Esophagus mucosa (tissue), 1 donor: ENCODE data around the gene RNF5. TPM values are rescaled to one million over a fixed set of nuclear protein-coding genes. Genes with fewer than 3 reads are reported as not detected.

Source experiments
- ATAC-seq: fragments of 200-7000 bp; cut with Tn5 transposase; one replicate; pipeline ENCODE4 v1.9.1; 2020
- total RNA-seq: library from RNA; stranded (reverse); gene quantifications from one replicate; pipeline ENCODE4 v1.2.4, GENCODE V29; 2023
- donor health status: DM: yes; HTN: yes; CAD: no.

RNF5 gene
- total RNA-seq, 1 donor from 2014 or later, result 30.4 TPM

DNA sequence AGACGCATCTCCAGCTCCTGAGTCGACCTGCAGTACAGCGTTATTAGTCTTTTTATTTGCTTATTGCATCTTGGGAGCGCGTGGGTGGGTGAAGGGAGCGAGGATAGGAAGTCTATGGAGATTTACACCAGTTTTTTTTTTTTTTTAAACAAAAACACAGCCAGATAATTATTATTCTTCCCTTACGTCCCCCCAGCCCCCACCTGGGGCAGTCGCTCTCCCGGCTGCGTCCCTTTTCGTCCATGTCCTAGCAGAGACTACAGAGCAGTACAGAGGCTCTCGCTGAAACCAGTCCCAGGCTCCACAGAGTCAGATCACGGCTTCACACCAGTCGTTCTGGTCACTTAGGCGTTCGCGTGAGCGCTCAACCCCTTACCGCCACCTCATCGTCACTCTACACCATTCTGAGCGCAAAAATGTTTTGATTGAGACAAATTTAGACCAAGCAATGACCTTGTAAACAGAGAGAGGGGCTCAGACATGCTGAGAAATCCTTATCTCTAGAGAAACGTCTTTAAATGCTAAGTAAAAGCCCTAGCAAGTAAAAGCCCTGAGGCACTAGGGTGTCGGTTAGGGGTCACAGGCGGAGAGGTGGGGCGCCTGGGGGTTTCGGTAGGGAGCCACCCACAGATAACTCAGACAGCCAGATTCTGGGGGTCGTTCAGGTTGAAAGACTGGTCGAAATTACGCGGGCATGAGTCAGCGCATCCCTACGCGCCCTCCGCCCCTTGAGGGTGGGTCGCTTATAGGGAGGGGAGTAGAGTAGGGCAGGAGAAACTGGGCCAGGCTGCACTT, 25.2 kb upstream of the RNF5 start:
- peak; percentile 62 for ATAC-seq

- peak; percentile 68 for ATAC-seq
Measured at GRCh38 chr6:32153564-32154513, 24.4 kb upstream of the RNF5 start, which contains the start of gene PPT2. TSS of gene PPT2 (plus strand) at chr6:32154141. CDS start at chr6:32154595, 454 bp downstream.

DNA sequence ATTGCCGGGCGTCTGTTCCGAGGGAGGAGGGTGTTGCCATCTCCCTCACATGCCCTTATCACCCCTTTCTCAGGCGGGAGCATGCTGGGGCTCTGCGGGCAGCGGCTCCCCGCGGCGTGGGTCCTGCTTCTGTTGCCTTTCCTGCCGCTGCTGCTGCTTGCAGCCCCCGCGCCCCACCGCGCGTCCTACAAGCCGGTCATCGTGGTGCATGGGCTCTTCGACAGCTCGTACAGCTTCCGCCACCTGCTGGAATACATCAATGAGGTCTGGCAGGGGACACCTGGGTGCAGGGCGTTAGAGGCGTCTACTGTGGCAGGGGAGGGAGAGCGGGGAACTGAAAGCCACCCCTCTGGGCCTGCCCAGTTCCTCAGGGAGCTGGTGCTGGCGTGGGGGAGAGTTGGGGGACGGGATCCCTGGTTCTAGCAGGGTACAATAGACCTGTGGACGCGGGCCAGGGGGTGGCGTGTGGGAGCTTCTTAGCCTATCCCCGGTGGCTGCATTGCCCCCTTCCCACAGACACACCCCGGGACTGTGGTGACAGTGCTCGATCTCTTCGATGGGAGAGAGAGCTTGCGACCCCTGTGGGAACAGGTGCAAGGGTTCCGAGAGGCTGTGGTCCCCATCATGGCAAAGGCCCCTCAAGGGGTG, 23.6 kb upstream of the RNF5 start:
- peak; percentile 73 for ATAC-seq

- no peak for ATAC-seq
Measured at GRCh38 chr6:32156891-32157290, 21.3 kb upstream of the RNF5 start.

DNA sequence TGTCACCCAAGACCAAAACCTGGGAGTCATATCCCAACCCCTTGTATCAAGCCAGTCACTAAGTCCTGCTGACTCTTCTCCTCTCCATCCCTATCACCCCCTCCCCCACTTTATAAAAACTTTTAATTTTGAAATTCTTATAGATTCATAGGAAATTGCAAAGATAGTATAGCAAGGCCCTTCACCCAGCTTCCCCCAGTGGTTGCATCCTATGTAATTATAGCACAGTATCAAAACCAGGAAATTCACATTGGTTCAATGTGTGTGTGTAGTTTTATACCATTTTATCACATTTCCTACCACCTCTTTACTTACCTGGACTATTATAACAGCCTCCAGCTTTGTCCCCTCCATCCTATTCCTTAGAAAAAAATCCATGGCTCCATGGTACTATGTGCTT, 20.2 kb upstream of the RNF5 start:
- ATAC-seq, result no peak

GRCh38 chr6:32163559-32164258, 14.5 kb upstream of the RNF5 start:
- peak; percentile 3 for ATAC-seq

DNA sequence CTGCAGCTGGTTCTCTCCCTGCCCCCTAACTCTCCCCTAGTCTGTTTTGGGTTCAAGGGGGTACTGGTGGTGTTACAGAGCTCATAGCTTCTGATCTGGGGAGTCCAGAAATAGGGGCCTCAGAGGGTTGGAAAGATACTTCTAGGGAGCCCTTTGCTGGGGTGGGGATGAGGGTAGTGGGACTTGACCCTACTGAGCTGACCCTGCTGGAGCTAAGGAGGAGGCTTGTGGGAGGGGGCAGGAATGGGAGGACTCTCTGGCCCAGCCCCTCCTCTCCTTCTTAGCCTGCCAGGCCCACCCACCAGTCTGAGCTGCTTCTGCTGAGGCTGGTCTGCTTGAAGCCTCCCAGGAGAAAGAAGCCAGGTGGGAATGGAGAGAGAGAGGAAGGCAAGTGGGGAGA, 13.9 kb upstream of the RNF5 start, which contains the start of gene EGFL8:
Gene EGFL8, plus strand, starts transcription at position 301 of the 400 bp plus-strand sequence. CDS start 1,571 bp downstream, outside the sequence.
- ATAC-seq, result no peak

DNA sequence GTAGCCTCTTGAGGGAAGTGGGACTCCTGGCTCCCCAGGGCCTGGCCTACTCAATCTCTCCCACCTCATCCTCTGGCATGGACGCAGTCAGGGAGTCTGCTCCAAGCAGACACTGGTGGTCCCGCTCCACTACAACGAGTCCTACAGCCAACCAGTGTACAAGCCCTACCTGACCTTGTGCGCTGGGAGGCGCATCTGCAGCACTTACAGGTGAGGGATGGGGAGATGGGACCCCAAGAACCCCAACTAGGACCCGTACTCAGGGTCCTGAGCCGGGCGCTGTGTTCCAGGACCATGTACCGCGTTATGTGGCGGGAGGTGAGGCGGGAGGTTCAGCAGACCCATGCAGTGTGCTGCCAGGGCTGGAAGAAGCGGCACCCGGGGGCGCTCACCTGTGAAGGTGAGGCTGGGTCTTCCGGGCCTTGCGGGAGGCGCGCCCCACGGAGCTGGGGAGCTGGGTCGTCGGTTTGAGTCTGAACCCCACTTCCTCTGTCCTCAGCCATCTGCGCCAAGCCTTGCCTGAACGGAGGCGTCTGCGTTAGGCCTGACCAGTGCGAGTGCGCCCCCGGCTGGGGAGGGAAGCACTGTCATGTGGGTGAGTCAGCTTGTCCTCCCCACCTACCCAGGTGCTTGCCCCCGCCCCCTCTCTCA, 11.7 kb upstream of the RNF5 start:
- ATAC-seq, result no peak

- no peak for ATAC-seq
Measured at GRCh38 chr6:32167154-32167760, 10.9 kb upstream of the RNF5 start.

DNA sequence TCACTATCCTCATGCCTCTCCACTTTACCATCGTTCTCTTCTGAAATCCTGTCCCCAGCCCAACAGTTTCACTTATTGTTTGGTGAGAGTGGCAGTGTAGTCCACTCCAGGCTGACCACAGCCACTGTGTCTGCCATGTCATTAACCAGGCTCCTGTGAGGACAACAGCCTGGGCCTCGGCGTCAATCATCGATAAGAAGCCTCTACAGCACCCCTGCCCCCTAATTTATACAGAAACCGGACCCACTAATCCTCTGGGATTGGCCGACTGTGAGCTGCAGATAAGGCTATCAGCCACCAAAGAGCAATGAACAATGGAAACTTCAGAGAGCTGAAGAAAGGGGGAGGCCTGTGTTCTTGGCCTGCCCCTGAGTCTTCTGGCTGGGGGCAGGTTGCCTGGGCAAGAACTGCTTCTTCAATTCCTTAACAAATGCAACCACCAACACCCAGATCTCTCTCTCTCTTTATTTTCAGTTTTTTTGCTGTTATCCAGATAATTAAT, 10.4 kb upstream of the RNF5 start:
- no peak for ATAC-seq

DNA sequence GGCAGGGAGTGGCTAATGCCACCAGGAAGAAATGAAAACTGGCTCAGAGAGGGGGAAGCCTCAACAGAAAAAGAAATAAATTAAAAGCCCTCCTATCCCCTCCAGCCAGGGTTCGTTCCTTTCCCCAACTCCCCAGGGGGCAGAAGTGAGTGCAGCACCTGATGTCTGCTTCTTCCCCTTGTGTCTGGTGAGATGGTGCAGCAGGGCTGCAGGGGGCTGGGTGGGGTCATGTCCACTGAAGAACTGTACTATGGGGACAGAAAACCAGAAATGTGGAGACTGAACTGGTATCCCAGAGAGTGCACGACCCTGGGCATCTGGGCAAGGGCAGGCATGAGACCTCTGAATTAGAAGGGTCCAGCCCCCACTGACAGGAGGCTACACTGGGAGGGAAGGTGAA, 9.9 kb upstream of the RNF5 start:
- ATAC-seq, result no peak

DNA sequence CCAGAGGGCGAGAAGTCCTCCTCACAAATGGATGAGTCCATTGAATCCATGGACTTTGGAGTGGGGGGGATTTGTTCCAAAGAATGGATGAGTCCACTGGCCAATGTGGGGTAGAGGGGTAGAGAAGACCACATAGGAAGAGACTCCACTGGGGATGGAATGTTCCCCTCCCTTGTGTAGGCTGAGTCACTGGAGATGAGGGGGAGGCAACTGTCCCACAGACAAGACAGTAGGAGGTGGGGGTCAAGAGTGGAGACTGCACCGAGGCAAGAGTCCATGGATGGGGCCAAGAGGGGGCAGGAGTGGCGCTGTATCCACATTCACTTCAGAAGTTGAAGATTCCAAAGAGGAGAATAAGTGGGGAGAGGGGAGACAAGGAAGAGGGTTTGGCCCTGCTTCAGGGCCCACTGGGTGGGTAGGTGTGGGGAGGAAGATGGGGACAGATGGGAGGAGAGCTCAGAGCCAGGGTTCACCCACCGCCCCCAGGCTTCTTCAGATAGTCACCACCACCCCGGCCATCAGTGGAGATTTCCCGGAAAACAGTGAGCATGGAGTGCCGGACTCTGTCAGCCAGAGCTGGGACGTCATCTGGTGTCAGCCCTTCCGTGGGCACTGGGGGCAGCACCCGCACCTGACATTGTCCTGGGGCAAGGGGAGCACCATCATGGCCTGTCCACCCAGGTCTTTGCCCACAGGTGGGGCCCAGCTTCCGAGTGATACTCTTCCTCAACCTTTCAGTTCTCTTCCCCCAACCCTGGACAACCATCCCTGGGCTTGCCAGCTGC, 9.2 kb upstream of the RNF5 start:
- no peak for ATAC-seq

- ATAC-seq, result no peak
Measured at GRCh38 chr6:32170294-32170693, 7.9 kb upstream of the RNF5 start.

GRCh38 chr6:32171234-32171633, 7.0 kb upstream of the RNF5 start:
- ATAC-seq, result no peak

DNA sequence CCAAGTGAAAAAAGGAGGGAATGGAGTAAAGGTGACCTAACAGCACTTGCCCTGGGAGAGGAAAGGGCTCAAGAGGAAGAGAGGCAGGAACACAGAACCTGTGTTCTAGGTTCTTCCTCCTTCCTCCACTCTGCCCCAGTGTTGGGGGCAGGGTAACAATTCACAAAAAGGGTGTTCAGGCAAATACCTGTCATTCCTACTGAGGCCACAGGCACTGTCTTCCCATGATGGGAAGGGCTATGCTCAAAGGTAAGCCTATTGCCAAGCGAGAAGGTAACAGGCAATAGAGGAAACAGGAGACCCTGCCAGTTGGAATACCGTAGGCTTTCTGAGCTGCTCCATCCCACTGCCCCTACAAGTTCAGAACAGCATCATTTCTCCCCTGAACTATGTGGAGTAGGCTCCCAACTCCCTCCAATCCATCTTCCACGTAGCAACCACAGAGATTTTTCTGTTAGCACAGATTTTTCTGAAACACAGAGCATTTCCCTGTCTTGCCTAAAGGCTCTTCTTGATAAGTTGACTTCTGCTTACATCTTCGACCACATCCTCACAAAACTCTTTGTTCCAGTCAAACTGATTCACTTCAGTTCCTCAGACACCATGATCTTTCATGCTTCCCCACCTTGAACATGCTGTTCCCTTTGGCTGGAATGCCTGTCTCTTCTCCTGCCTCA, 5.0 kb upstream of the RNF5 start:
- no peak for ATAC-seq

DNA sequence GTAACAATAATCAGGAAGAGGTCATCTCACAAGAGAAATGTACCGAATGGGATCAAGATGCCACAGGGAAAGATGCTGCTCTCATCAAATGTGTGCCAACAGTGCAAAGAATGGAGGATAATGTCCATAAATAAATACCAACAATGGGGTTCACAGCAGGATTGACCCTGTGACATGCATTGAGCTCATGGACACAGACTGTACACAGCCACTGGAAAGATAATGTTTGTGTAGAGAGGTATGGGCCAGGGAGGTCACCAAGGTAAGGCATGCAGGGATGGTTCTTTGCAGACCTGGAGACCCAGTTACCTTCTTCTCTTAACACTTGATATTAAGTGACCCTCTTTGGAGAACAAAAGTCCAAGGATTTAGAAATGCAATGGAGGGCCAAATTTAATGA, 3.8 kb upstream of the RNF5 start:
- ATAC-seq, result no peak

GRCh38 chr6:32175322-32175710, 2.9 kb upstream of the RNF5 start:
- ATAC-seq, result no peak

DNA sequence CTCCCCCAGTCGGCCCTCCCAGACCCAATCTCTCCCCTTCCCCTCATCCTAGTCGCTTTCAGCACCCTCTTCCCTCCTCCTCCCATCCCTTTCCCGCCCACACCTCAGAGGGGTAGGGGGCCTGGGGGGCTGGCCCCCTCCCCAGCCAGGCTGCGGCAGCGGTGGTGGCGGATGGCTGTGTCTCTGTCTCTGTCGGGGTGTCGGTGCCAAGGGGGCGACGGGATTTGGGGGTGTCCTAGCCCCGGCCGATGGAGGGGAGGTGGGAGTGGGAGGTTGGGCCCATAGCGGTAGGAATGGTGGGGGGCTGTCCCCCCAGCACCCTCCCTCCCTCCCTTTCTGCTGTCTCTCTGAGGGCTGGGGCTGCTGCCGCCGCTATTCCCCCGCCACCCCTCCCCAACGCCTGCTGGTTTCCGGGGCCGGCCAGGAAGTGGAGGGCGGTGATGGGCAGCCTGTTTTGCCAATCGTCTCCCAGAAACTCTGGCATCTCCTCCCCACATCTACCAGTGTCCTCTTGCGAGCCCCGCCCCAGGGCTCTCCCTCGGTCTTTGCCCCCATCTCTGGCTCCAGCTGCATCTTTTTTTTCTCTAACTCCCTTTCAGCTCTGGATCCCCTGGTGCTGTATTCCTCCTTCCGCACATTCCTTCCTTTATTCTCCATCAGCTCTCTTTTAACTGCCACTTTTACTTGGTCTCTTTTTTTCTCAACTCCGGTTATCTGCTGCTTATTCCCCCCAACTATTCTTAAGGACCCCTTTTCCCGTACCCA, 2.3 kb upstream of the RNF5 start, which contains the start of gene AGPAT1:
Gene AGPAT1, minus strand, starts transcription at position 374 of the 765 bp plus-strand sequence. CDS start 4,588 bp downstream, outside the sequence.
- peak; percentile 56 for ATAC-seq
